ENCODE results near the gene IL2RG.
A peak's percentile ranks its signal among the peaks of the same experiment; 100 is the strongest.

IL2RG gene

GRCh38 chrX:71107762-71108360 lies 3.5 kb downstream of the IL2RG start:
- DNase-seq (ENCODE audit: low spot score): no peak

GRCh38 chrX:71107245-71107644 lies 4.1 kb downstream of the IL2RG start:
- DNase-seq (ENCODE audit: low spot score): no peak

- DNase-seq (ENCODE audit: low spot score): no peak
These were observed 5.0 kb downstream of the IL2RG start, which contains the start of gene CXorf65 for GRCh38 chrX:71106427-71106826. Gene CXorf65 (minus strand): TSS chrX:71106740. CDS start chrX:71106556, 184 bp downstream.

- no peak for DNase-seq (ENCODE audit: low spot score)
These were observed 5.7 kb downstream of the IL2RG start for GRCh38 chrX:71105628-71106027.

- DNase-seq (ENCODE audit: low spot score): no peak
These were observed 8.0 kb downstream of the IL2RG start for GRCh38 chrX:71103110-71103983.

- no peak for DNase-seq (ENCODE audit: low spot score)
These were observed 9.1 kb downstream of the IL2RG start for GRCh38 chrX:71102292-71102691.

GRCh38 chrX:71100581-71101505 lies 10.5 kb downstream of the IL2RG start:
- no peak for DNase-seq (ENCODE audit: low spot score)

- no peak for DNase-seq (ENCODE audit: low spot score)
These were observed 11.6 kb downstream of the IL2RG start for GRCh38 chrX:71099736-71100135.

GRCh38 chrX:71098951-71099506 lies 12.3 kb downstream of the IL2RG start:
- no peak for DNase-seq (ENCODE audit: low spot score)

- DNase-seq (ENCODE audit: low spot score): peak; percentile 15
These were observed 13.1 kb downstream of the IL2RG start for GRCh38 chrX:71098302-71098701.

- DNase-seq (ENCODE audit: low spot score): no peak
These were observed 14.7 kb downstream of the IL2RG start for GRCh38 chrX:71096760-71097032.

GRCh38 chrX:71095981-71096759 lies 15.2 kb downstream of the IL2RG start:
- DNase-seq (ENCODE audit: low spot score): no peak

GRCh38 chrX:71095555-71095980 lies 15.8 kb downstream of the IL2RG start, which contains the start of gene FOXO4:
Gene FOXO4 (plus strand): TSS chrX:71095851. CDS start chrX:71096529, 678 bp downstream.
- DNase-seq (ENCODE audit: low spot score): peak; percentile 65

GRCh38 chrX:71095033-71095432 lies 16.3 kb downstream of the IL2RG start:
- DNase-seq (ENCODE audit: low spot score): no peak

- DNase-seq (ENCODE audit: low spot score): no peak
These were observed 20.1 kb downstream of the IL2RG start for GRCh38 chrX:71091263-71091662.

GRCh38 chrX:71085900-71086299 lies 25.5 kb downstream of the IL2RG start:
- DNase-seq (ENCODE audit: low spot score): no peak

GRCh38 chrX:71082822-71083221 lies 28.6 kb downstream of the IL2RG start:
- no peak for DNase-seq (ENCODE audit: low spot score)

- DNase-seq (ENCODE audit: low spot score): no peak
These were observed 29.2 kb downstream of the IL2RG start for GRCh38 chrX:71082124-71082647.

- no peak for DNase-seq (ENCODE audit: low spot score)
These were observed 29.9 kb downstream of the IL2RG start for GRCh38 chrX:71081330-71082123.

GRCh38 chrX:71070531-71070930 lies 40.8 kb downstream of the IL2RG start:
- no peak for DNase-seq (ENCODE audit: low spot score)
